ENCODE measurements around the gene FILIP1. TPM values are rescaled to one million over a fixed set of nuclear protein-coding genes. Genes with fewer than 3 reads are reported as not detected.

The FILIP1 gene
- total and polyA plus RNA-seq, 2 of the 8 experiments (the other 6 are each of a cell fraction or from before 2014, with no cell fraction given), result 2.4 to 5.7 TPM

DNA sequence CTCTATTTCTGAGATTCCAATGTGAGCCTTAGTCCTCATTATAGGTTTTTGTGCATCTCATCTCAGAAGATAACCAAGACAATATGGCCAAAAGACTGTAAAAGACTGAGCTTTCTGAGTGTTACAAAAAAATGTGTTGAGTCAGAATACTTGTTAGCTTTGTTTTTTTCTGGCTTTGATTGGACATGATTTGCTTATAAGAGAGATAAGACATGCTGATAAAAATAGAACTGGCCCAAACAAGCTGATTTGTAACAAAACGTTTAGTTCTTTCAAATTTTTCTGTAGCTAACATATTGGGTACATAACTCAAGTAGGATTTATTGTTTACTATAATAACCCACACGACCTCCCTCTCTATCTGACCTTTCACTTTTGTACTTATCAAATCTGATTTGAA, 32.9 kb downstream of the FILIP1 start:
- Histone ChIP-seq H3K9ac (replicated peaks in 1 of 4; ENCODE audit: extremely low read depth in 1 of 4, low read depth in 3 of 4, low read length in 3 of 4) (no peak overlapping the region), H4K91ac (replicated peaks; ENCODE audit: insufficient read length, low read length) (no peak overlapping the region), H3K4me1 (replicated peaks in 1 of 4; ENCODE audit: control insufficient read depth in 3 of 4, insufficient read depth in 4 of 4, low read length in 3 of 4) (no peaks in the 10 kb centered on the region), H3K27ac (ENCODE audit: low read depth, low read length) (no peak overlapping the region), H3K9me3 (ENCODE audit: insufficient read depth in 2 of 2, low read depth in 1 of 2, low read length in 1 of 2) (no peaks in the 10 kb centered on the region), H3K14ac (ENCODE audit: insufficient read length) (no peak overlapping the region), H3K4me3 (ENCODE audit: extremely low read depth in 1 of 4, insufficient read depth in 2 of 4, low read depth in 3 of 4, low read length in 4 of 4) (no peak overlapping the region), H2BK20ac (ENCODE audit: low read length) (no peak overlapping the region), H2BK15ac (ENCODE audit: low read length) (no peak overlapping the region), H3K79me2 (ENCODE audit: control insufficient read depth in 1 of 2, insufficient read depth in 2 of 2, low read length in 2 of 2) (no peaks in the 10 kb centered on the region), H3K18ac (ENCODE audit: extremely low read depth, low read length) (no peak overlapping the region), H2BK5ac (ENCODE audit: low read depth, low read length) (no peak overlapping the region), H3K36me3 (ENCODE audit: control insufficient read depth in 2 of 4, insufficient read depth in 4 of 4, low read length in 3 of 4) (no peaks in the 10 kb centered on the region), H2AFZ (ENCODE audit: low read length) (no peak overlapping the region), H3K56ac (replicated peaks; ENCODE audit: insufficient read length, low read depth, low read length) (no peak overlapping the region), H2BK120ac (replicated peaks; ENCODE audit: low read depth, low read length) (no peak overlapping the region), H2BK12ac (ENCODE audit: low read depth, low read length) (no peak overlapping the region), H3K4me2 (ENCODE audit: insufficient read depth in 1 of 2, low read depth in 2 of 2, low read length in 2 of 2) (no peak overlapping the region), H3K79me1 (ENCODE audit: low read depth, low read length) (no peaks in the 10 kb centered on the region), H3K27me3 (replicated peaks in 1 of 4; ENCODE audit: control insufficient read depth in 3 of 4, extremely low read depth in 1 of 4, insufficient read depth in 3 of 4, low read length in 3 of 4) (no peaks in the 10 kb centered on the region), H4K20me1 (replicated peaks in 1 of 2; ENCODE audit: control insufficient read depth in 1 of 2, insufficient read depth in 2 of 2, low read length in 2 of 2) (no peaks in the 10 kb centered on the region), H4K5ac (ENCODE audit: insufficient read length, low read depth, low read length) (no peak overlapping the region), H4K8ac (ENCODE audit: extremely low read depth, insufficient read depth, low read length) (no peak overlapping the region), H3K23ac (ENCODE audit: insufficient read length) (no peak overlapping the region), H3K23me2 (ENCODE audit: low read depth, low read length) (no peaks in the 10 kb centered on the region; the same call in 1 of the 2 replicates), H3K4ac (replicated peaks; ENCODE audit: insufficient read length, low read depth, low read length) (no peak overlapping the region), H2AK5ac (ENCODE audit: low read depth, low read length) (no peak overlapping the region)
- DNase-seq (ENCODE audit: low read depth in 1 of 2, low spot score in 2 of 2), result no peak
- ChIA-PET CTCF (ENCODE audit: partially characterized antibody) (interaction anchor here (0.6 to 1.3 kb wide), 2 partner anchors 92 to 121 kb away, joined by 3 to 5 read pairs; no protein-coding TSS in a partner anchor), POLR2A (ENCODE audit: partially characterized antibody) (no interaction called here)
- 85% methylated on average over 2 of the region's 2 CpGs; no CpG with 5 or more reads in 1 of the 2 experiments for WGBS, 2 experiments (ENCODE audit: extremely low coverage in 1 of 2, insufficient coverage in 1 of 2, insufficient read length in 1 of 2, insufficient replicate concordance in 2 of 2, low coverage in 1 of 2, low lambda C conversion rate in 2 of 2, missing lambda C conversion rate in 1 of 2)
- FAIRE-seq, result no peak
- TF ChIP-seq, protein P1, sequence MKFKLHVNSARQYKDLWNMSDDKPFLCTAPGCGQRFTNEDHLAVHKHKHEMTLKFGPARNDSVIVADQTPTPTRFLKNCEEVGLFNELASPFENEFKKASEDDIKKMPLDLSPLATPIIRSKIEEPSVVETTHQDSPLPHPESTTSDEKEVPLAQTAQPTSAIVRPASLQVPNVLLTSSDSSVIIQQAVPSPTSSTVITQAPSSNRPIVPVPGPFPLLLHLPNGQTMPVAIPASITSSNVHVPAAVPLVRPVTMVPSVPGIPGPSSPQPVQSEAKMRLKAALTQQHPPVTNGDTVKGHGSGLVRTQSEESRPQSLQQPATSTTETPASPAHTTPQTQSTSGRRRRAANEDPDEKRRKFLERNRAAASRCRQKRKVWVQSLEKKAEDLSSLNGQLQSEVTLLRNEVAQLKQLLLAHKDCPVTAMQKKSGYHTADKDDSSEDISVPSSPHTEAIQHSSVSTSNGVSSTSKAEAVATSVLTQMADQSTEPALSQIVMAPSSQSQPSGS (IDR thresholded peaks at IDR 0.05; ENCODE audit: low read length), result no peak
- no peak for TF ChIP-seq RFX5 (IDR thresholded peaks at IDR 0.05; ENCODE audit: borderline replicate concordance, low read depth, low read length)
- TF ChIP-seq TAF7 (optimal IDR thresholded peaks at IDR 0.05; ENCODE audit: borderline replicate concordance, low read depth, low read length), result no peak
- no peak for TF ChIP-seq ZNF274 (IDR thresholded peaks at IDR 0.05; ENCODE audit: borderline replicate concordance, extremely low read depth, low read length)
- TF ChIP-seq, protein P2, sequence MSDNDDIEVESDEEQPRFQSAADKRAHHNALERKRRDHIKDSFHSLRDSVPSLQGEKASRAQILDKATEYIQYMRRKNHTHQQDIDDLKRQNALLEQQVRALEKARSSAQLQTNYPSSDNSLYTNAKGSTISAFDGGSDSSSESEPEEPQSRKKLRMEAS (IDR thresholded peaks at IDR 0.05), result no peak
- TF ChIP-seq TBP (IDR thresholded peaks at IDR 0.05; ENCODE audit: low read depth, low read length), result no peak
- TF ChIP-seq CTBP2 (IDR thresholded peaks at IDR 0.05; ENCODE audit: borderline replicate concordance, insufficient read depth, insufficient read length, low read length), result no peak
- no peak for TF ChIP-seq TAF1 (IDR thresholded peaks at IDR 0.05; ENCODE audit: low read depth, low read length)
- no peak for TF ChIP-seq CEBPB (IDR thresholded peaks at IDR 0.05; ENCODE audit: low read depth, low read length)
- no peak for TF ChIP-seq BACH1 (IDR thresholded peaks at IDR 0.05; ENCODE audit: low read length)
- no peak for TF ChIP-seq YY1 (IDR thresholded peaks at IDR 0.05; ENCODE audit: low read depth, low read length)
- TF ChIP-seq MAFK (IDR thresholded peaks at IDR 0.05; ENCODE audit: low read depth, low read length), result no peak
- TF ChIP-seq SP2 (IDR thresholded peaks at IDR 0.05; ENCODE audit: low read length), result no peak
- TF ChIP-seq RXRA (IDR thresholded peaks at IDR 0.05; ENCODE audit: insufficient read depth, low read depth, low read length), result no peak

Measured in H1 (cell line).